ENCODE data around the gene AK1. TPM values are rescaled to one million over a fixed set of nuclear protein-coding genes. Genes with fewer than 3 reads are reported as not detected.

AK1 gene
- total and polyA plus RNA-seq, 8 donors, result 8.9 to 81.7 (median 16.6) TPM

GRCh38 chr9:127868278-127868902 is 9.1 kb downstream of the AK1 start:
- intact Hi-C loops (cut with DNase I), result loop anchor here in 1 of 3 donors (5.0 to 10.0 kb wide), 2 partner anchors 131 to 274 kb away; partner anchors contain the start of gene TOR2A
- no peak for FAIRE-seq
- WGBS, 2 donors, result 93 to 95% methylated on average over 17 to 18 of the region's 18 CpGs
- no peak overlapping the region for H3K4me3 ChIP-seq
- peaks cover 0 to 6% (median 0%) of the 10 kb centered on the region in 3 donors for H3K36me3 ChIP-seq
- no peak for DNase-seq
- H3K4me1 ChIP-seq, result no peaks in the 10 kb centered on the region
- no peak for TF ChIP-seq CTCF (IDR thresholded peaks at IDR 0.05)
- ATAC-seq, result no peak
- no peaks in the 10 kb centered on the region for H3K9me3 ChIP-seq
- H3K27me3 ChIP-seq, result no peaks in the 10 kb centered on the region
- H3K27ac ChIP-seq, result no peak overlapping the region

- intact Hi-C loops (cut with DNase I), result loop anchor here in 1 of 3 donors (5.0 to 10.0 kb wide), 2 partner anchors 130 to 273 kb away; partner anchors contain the start of gene TOR2A
- DNase-seq (peak in 3 of 6 donors; percentile 13 to 67 (median 26)), ATAC-seq (no peak), FAIRE-seq (no peak)
- no peaks in the 10 kb centered on the region for H3K27me3 ChIP-seq
- peaks cover 0 to 6% (median 0%) of the 10 kb centered on the region in 3 donors for H3K36me3 ChIP-seq
- TF ChIP-seq CTCF (IDR thresholded peaks at IDR 0.05), result no peak
- WGBS, 2 donors, result 90 to 92% methylated on average over 30 of the region's 30 CpGs
- H3K4me3 ChIP-seq, result no peak overlapping the region
- no peaks in the 10 kb centered on the region for H3K4me1 ChIP-seq
- no peaks in the 10 kb centered on the region for H3K9me3 ChIP-seq
- no peak overlapping the region for H3K27ac ChIP-seq
These were observed 9.9 kb downstream of the AK1 start for GRCh38 chr9:127867356-127868277.

GRCh38 chr9:127866535-127866934 is 10.9 kb downstream of the AK1 start:
- intact Hi-C loops (cut with DNase I), result loop anchor here in 1 of 3 donors (5.0 to 10.0 kb wide), 2 partner anchors 129 to 272 kb away; partner anchors contain the start of gene TOR2A

More at GRCh38 chr9:127866535-127866934, 10.9 kb downstream of the AK1 start:
- no peak overlapping the region for H3K27ac ChIP-seq
- H3K27me3 ChIP-seq, result no peaks in the 10 kb centered on the region
- 95% methylated on average over 13 of the region's 13 CpGs for WGBS, 2 donors
- H3K4me3 ChIP-seq, result no peak overlapping the region
- FAIRE-seq (no peak), ATAC-seq (no peak), DNase-seq (no peak)
- H3K9me3 ChIP-seq, result no peaks in the 10 kb centered on the region
- no peaks in the 10 kb centered on the region for H3K4me1 ChIP-seq
- no peak for TF ChIP-seq CTCF (IDR thresholded peaks at IDR 0.05)
- H3K36me3 ChIP-seq, result peaks cover 0 to 6% (median 0%) of the 10 kb centered on the region in 3 donors
